Type B pancreatic cell (in vitro differentiated cells): Measurements from ENCODE around the gene PACRG. TPM values are rescaled to one million over a fixed set of nuclear protein-coding genes. Genes with fewer than 3 reads are reported as not detected.

Source experiments
- DNase-seq: peaks from one replicate; pipeline ENCODE4 v3.0.0; 2021; ENCODE audit warnings: mixed read lengths; ENCODE audit not compliant: unreplicated experiment; ENCODE audit errors: extremely low spot score
- H3K27ac Mint-ChIP-seq: 2 replicates; pipeline ENCODE4 v1.8.0; 2021; ENCODE audit warnings: mild to moderate bottlenecking, mixed read lengths
- H3K27me3 Mint-ChIP-seq: 2 replicates; pipeline ENCODE4 v1.8.0; 2021; ENCODE audit warnings: mixed read lengths
- H3K36me3 Mint-ChIP-seq: 2 replicates; pipeline ENCODE4 v1.8.0; 2021; ENCODE audit warnings: mixed read lengths
- H3K4me1 Mint-ChIP-seq: one replicate; pipeline ENCODE4 v1.8.0; 2021; ENCODE audit warnings: mixed read lengths; ENCODE audit not compliant: unreplicated experiment
- H3K4me3 Mint-ChIP-seq: 2 replicates; pipeline ENCODE4 v1.8.0; 2021; ENCODE audit warnings: mild to moderate bottlenecking, mixed read lengths
- H3K9me3 Mint-ChIP-seq: 2 replicates; pipeline ENCODE4 v1.8.0; 2021; ENCODE audit warnings: mixed read lengths
- CTCF ChIP-seq: fragments of 200-600 bp; sonication (generic); conservative IDR thresholded peaks from 2 replicates; pipeline ENCODE4 v1.5.0; 2021; ENCODE audit warnings: antibody characterized with exemption, mild to moderate bottlenecking
- total RNA-seq: library from RNA; stranded (reverse); gene quantifications from 2 replicates; pipeline ENCODE4 v1.2.1, GENCODE V29; 2021; ENCODE audit warnings: low replicate concordance

Gene PACRG
- total RNA-seq, 1 donor from 2014 or later: 5.6 TPM

- no peaks in the 10 kb centered on the region for H3K9me3 Mint-ChIP-seq
- no peaks in the 10 kb centered on the region for H3K4me1 Mint-ChIP-seq
- DNase-seq: no peak
- H3K36me3 Mint-ChIP-seq: no peaks in the 10 kb centered on the region
- no peak overlapping the region for H3K4me3 Mint-ChIP-seq
- no peaks in the 10 kb centered on the region for H3K27me3 Mint-ChIP-seq
- TF ChIP-seq CTCF: no peak
- H3K27ac Mint-ChIP-seq: no peak overlapping the region
Measured at GRCh38 chr6:162957062-162957461, 229.3 kb downstream of the PACRG start.

GRCh38 chr6:162960679-162961457 is 233.1 kb downstream of the PACRG start:
- no peak for TF ChIP-seq CTCF
- Mint-ChIP-seq H3K9me3 (no peaks in the 10 kb centered on the region), H3K27ac (no peak overlapping the region), H3K4me3 (no peak overlapping the region), H3K27me3 (no peaks in the 10 kb centered on the region), H3K4me1 (peaks cover 6% of the 10 kb centered on the region), H3K36me3 (no peaks in the 10 kb centered on the region)
- DNase-seq: no peak

GRCh38 chr6:162962093-162962492 is 234.3 kb downstream of the PACRG start:
- Mint-ChIP-seq H3K27ac (no peak overlapping the region), H3K4me1 (peaks cover 6% of the 10 kb centered on the region), H3K4me3 (no peak overlapping the region), H3K36me3 (no peaks in the 10 kb centered on the region), H3K27me3 (no peaks in the 10 kb centered on the region), H3K9me3 (no peaks in the 10 kb centered on the region)
- TF ChIP-seq CTCF: no peak
- no peak for DNase-seq

GRCh38 chr6:162963861-162964260 is 236.1 kb downstream of the PACRG start:
- H3K27me3 Mint-ChIP-seq: no peaks in the 10 kb centered on the region
- no peaks in the 10 kb centered on the region for H3K9me3 Mint-ChIP-seq
- no peak overlapping the region for H3K27ac Mint-ChIP-seq
- H3K36me3 Mint-ChIP-seq: no peaks in the 10 kb centered on the region
- DNase-seq: no peak
- peaks cover 6% of the 10 kb centered on the region for H3K4me1 Mint-ChIP-seq
- no peak overlapping the region for H3K4me3 Mint-ChIP-seq
- TF ChIP-seq CTCF: no peak

- Mint-ChIP-seq H3K36me3 (no peaks in the 10 kb centered on the region), H3K27me3 (no peaks in the 10 kb centered on the region), H3K9me3 (no peaks in the 10 kb centered on the region), H3K4me3 (no peak overlapping the region), H3K4me1 (peaks cover 6% of the 10 kb centered on the region), H3K27ac (no peak overlapping the region)
- TF ChIP-seq CTCF: no peak
- no peak for DNase-seq
Measured at GRCh38 chr6:162964488-162965140, 236.8 kb downstream of the PACRG start.
